Esophagus squamous epithelium (tissue), 4 donors: ENCODE data around the gene DENND4A.

ENCODE experiments used
- CTCF ChIP-seq, 6 experiments: fragments of 450-650 bp in 4 of 6; fragments of 200-600 bp in 2 of 6; sonication (generic) in 2 of 6; IDR thresholded peaks; one replicate each; pipeline ENCODE4 v1.5.1; 2016 to 2019; ENCODE audit warnings: antibody characterized with exemption in 6 of 6, mild to moderate bottlenecking in 4 of 6, moderate library complexity in 4 of 6
- POLR2A ChIP-seq, 4 donors: fragments of 450-650 bp; IDR thresholded peaks; one replicate each; pipeline ENCODE4 v1.6.1; 2017; ENCODE audit warnings: antibody characterized with exemption in 4 of 4, mild to moderate bottlenecking in 4 of 4, moderate library complexity in 3 of 4

DNA sequence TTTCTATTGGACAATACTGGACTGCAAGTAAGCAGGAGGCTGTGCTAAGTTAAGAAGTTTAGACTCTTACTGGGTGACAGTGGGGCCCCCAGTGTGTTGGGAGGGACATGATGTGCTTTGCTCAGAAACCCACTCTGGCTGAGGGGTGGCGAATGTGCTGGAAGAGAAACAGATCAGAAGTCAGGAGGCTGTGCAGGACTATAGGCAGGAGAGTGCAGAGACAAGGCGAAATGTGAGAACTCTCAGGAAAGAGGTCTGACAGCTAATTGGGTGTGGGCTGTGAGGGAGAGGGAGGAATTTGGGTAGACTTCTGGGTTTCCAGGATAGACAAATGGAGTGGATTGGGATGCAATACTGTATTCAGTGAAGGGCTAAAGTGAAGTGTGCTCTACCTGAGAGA is 158.3 kb downstream of the DENND4A start:
- TF ChIP-seq CTCF (IDR thresholded peaks at IDR 0.05), result no peak
- no peak for TF ChIP-seq POLR2A (IDR thresholded peaks at IDR 0.05)
